HEK293 (cell line): ENCODE measurements around the gene TULP1.

Source experiments
- CTCF ChIA-PET: fragments of 350-600 bp; formaldehyde crosslinking; extraction: SDS; loops from one replicate; lab custom pipeline; 2021; ENCODE audit warnings: antibody characterized with exemption; lab: Yijun Ruan, JAX
- POLR2A ChIA-PET: fragments of 300-600 bp; formaldehyde crosslinking; extraction: SDS; loops from one replicate; lab custom pipeline; 2020; ENCODE audit warnings: antibody characterized with exemption, inconsistent platforms; lab: Yijun Ruan, JAX
- H3K27ac ChIP-seq: fragments of 200-500 bp; sonication (Bioruptor generic); 2 replicates; pipeline ENCODE4 v1.5.1; 2014; ENCODE audit warnings: low read depth, low read length, control low read depth, inconsistent platforms; ENCODE audit errors: extremely low read depth
- H3K36me3 ChIP-seq, 2 experiments: fragments of 200-500 bp in 1 of 2; sonication (Bioruptor generic) in 1 of 2; 1 replicate in 1 of 2; 2 replicates in 1 of 2; pipeline ENCODE4 v1.5.1; 2014 to 2017; ENCODE audit warnings: inconsistent platforms in 2 of 2, low read length in 2 of 2; ENCODE audit not compliant: control insufficient read depth in 2 of 2, insufficient read depth in 1 of 2
- H3K4me1 ChIP-seq: fragments of 200-500 bp; sonication (Bioruptor generic); 2 replicates; pipeline ENCODE4 v1.5.1; 2014; ENCODE audit warnings: mild to moderate bottlenecking, low read length, inconsistent platforms; ENCODE audit not compliant: control insufficient read depth, insufficient read depth
- H3K4me3 ChIP-seq: 2 replicates; pipeline ENCODE4 v1.5.1; 2011; ENCODE audit warnings: low read depth, mild to moderate bottlenecking, control low read depth, low read length, moderate library complexity
- H3K9me3 ChIP-seq: fragments of 200-500 bp; sonication (Bioruptor generic); 2 replicates; pipeline ENCODE4 v1.5.1; 2014; ENCODE audit warnings: low read depth, low read length, inconsistent platforms; ENCODE audit not compliant: control insufficient read depth, insufficient read depth
- GLIS2 ChIP-seq: fragments of 450-650 bp; formaldehyde crosslinking; IDR thresholded peaks from 2 replicates; pipeline ENCODE4 v1.5.1; 2016; ENCODE audit warnings: missing biosample characterization, missing genetic modification characterization
- HIC1 ChIP-seq: fragments of 450-650 bp; formaldehyde crosslinking; IDR thresholded peaks from 2 replicates; pipeline ENCODE4 v1.5.1; 2016; ENCODE audit warnings: missing biosample characterization, missing genetic modification characterization
- KLF1 ChIP-seq: fragments of 450-650 bp; formaldehyde crosslinking; IDR thresholded peaks from 2 replicates; pipeline ENCODE4 v1.5.1; 2016; ENCODE audit warnings: missing biosample characterization, missing genetic modification characterization
- KLF8 ChIP-seq: fragments of 450-650 bp; formaldehyde crosslinking; IDR thresholded peaks from 2 replicates; pipeline ENCODE4 v1.5.1; 2016; ENCODE audit warnings: missing biosample characterization, missing genetic modification characterization
- OSR2 ChIP-seq: fragments of 450-650 bp; formaldehyde crosslinking; IDR thresholded peaks from 2 replicates; pipeline ENCODE4 v1.5.1; 2016; ENCODE audit warnings: missing biosample characterization, missing genetic modification characterization
- SP3 ChIP-seq: fragments of 450-650 bp; formaldehyde crosslinking; IDR thresholded peaks from 2 replicates; pipeline ENCODE4 v1.5.1; 2016; ENCODE audit warnings: missing biosample characterization, missing genetic modification characterization
- TCF7L2 ChIP-seq: IDR thresholded peaks from 2 replicates; pipeline ENCODE4 v1.6.1; 2011; ENCODE audit warnings: low read depth, mild to moderate bottlenecking, inconsistent platforms, low read length, moderate library complexity, borderline replicate concordance
- ZBTB10 ChIP-seq: fragments of 450-650 bp; formaldehyde crosslinking; IDR thresholded peaks from 2 replicates; pipeline ENCODE4 v1.5.1; 2016; ENCODE audit warnings: missing biosample characterization, missing genetic modification characterization
- ZBTB7A ChIP-seq: fragments of 450-650 bp; formaldehyde crosslinking; IDR thresholded peaks from 2 replicates; pipeline ENCODE4 v1.5.1; 2016; ENCODE audit warnings: low read depth, missing biosample characterization, missing genetic modification characterization
- ZBTB8A ChIP-seq: fragments of 450-650 bp; formaldehyde crosslinking; IDR thresholded peaks from 2 replicates; pipeline ENCODE4 v1.5.1; 2016; ENCODE audit warnings: missing biosample characterization, missing genetic modification characterization
- ZNF10 ChIP-seq: fragments of 450-650 bp; formaldehyde crosslinking; IDR thresholded peaks from 2 replicates; pipeline ENCODE4 v1.5.1; 2017; ENCODE audit warnings: missing biosample characterization, missing genetic modification characterization
- ZNF114 ChIP-seq: fragments of 450-650 bp; formaldehyde crosslinking; IDR thresholded peaks from 2 replicates; pipeline ENCODE4 v1.5.0; 2017; ENCODE audit warnings: missing biosample characterization, missing genetic modification characterization
- ZNF335 ChIP-seq: fragments of 450-650 bp; formaldehyde crosslinking; conservative IDR thresholded peaks from 2 replicates; pipeline ENCODE4 v1.5.1; 2016; ENCODE audit warnings: missing biosample characterization, missing genetic modification characterization
- ZNF398 ChIP-seq: fragments of 450-650 bp; formaldehyde crosslinking; IDR thresholded peaks from 2 replicates; pipeline ENCODE4 v1.5.1; 2017; ENCODE audit warnings: missing biosample characterization, missing genetic modification characterization
- ZNF449 ChIP-seq: fragments of 450-650 bp; formaldehyde crosslinking; IDR thresholded peaks from 2 replicates; pipeline ENCODE4 v1.5.1; 2017; ENCODE audit warnings: missing biosample characterization, mild to moderate bottlenecking, missing genetic modification characterization, moderate library complexity
- ZNF549 ChIP-seq: fragments of 450-650 bp; IDR thresholded peaks from 2 replicates; pipeline ENCODE4 v1.5.1; 2018; ENCODE audit warnings: missing biosample characterization, missing genetic modification characterization, mild to moderate bottlenecking, inconsistent platforms, moderate library complexity
- ZNF600 ChIP-seq: fragments of 450-650 bp; formaldehyde crosslinking; IDR thresholded peaks from 2 replicates; pipeline ENCODE4 v1.5.1; 2016; ENCODE audit warnings: missing biosample characterization, missing genetic modification characterization
- ZNF658 ChIP-seq: fragments of 450-650 bp; formaldehyde crosslinking; IDR thresholded peaks from 2 replicates; pipeline ENCODE4; 2016; ENCODE audit warnings: missing biosample characterization, missing genetic modification characterization
- ZNF692 ChIP-seq: fragments of 450-650 bp; formaldehyde crosslinking; IDR thresholded peaks from 2 replicates; pipeline ENCODE4 v1.5.1; 2016; ENCODE audit warnings: missing biosample characterization, missing genetic modification characterization

The TULP1 gene

GRCh38 chr6:35498422-35499067 lies 14.2 kb downstream of the TULP1 start:
- peaks cover 3% of the 10 kb centered on the region for H3K4me1 ChIP-seq
- POLR2A ChIA-PET, result interaction anchor here (0.6 to 4.3 kb wide), 3 partner anchors 11 to 30 kb away, joined by 3 to 40 read pairs (median 24); partner anchors contain the start of gene RPL10A
- peak; percentile 26; the same call in 1 of the 2 replicates for TF ChIP-seq GLIS2 (tag by site-specific recombination)
- no peak for TF ChIP-seq KLF8 (tag by site-specific recombination)
- peak; percentile 82; the same call in 1 of the 2 replicates for TF ChIP-seq ZNF10 (tag by site-specific recombination)
- no peak overlapping the region for H3K4me3 ChIP-seq
- H3K27ac ChIP-seq, result no peak overlapping the region
- CTCF ChIA-PET, result interaction anchor here (0.7 kb wide), 1 partner anchor 30 kb away, joined by 3 read pairs; no protein-coding TSS in a partner anchor
- peaks cover 0 to 1% of the 10 kb centered on the region in 2 experiments; a peak in 1 of 3 replicates for H3K36me3 ChIP-seq
- H3K9me3 ChIP-seq, result no peaks in the 10 kb centered on the region

GRCh38 chr6:35497571-35498421 lies 14.9 kb downstream of the TULP1 start:
- Histone ChIP-seq H3K36me3 (peaks cover 0 to 4% of the 10 kb centered on the region in 2 experiments; a peak in 1 of 3 replicates), H3K4me3 (peak overlapping the region; percentile 73), H3K4me1 (peaks cover 3% of the 10 kb centered on the region), H3K27ac (peak overlapping the region; percentile 66; the same call in 1 of the 2 replicates), H3K9me3 (no peaks in the 10 kb centered on the region)
- ChIA-PET CTCF (interaction anchor here (0.6 to 1.2 kb wide), 5 partner anchors 11 to 52 kb away, joined by 3 to 8 read pairs (median 3); no protein-coding TSS in a partner anchor), POLR2A (interaction anchor here (0.6 to 4.3 kb wide), 8 partner anchors 10 to 230 kb away, joined by 3 to 40 read pairs (median 4); partner anchors contain the start of gene RPL10A)
- TF ChIP-seq SP3 (tag by site-specific recombination) (no peak), ZNF449 (tag by site-specific recombination) (no peak), ZNF398 (tag by site-specific recombination) (peak; percentile 43; the same call in 1 of the 2 replicates), KLF8 (tag by site-specific recombination) (peak; percentile 44; the same call in 1 of the 2 replicates), ZNF658 (tag by site-specific recombination) (no peak), KLF1 (tag by site-specific recombination) (0 out of 2 replicates have a peak, but pooled peaks have one; percentile 16), ZBTB10 (tag by site-specific recombination) (0 out of 2 replicates have a peak, but pooled peaks have one; percentile 25), GLIS2 (tag by site-specific recombination) (peak; percentile 34; the same call in 1 of the 2 replicates), ZBTB7A (tag by site-specific recombination) (no peak), ZBTB8A (tag by site-specific recombination) (peak; percentile 60), OSR2 (tag by site-specific recombination) (peak; percentile 52), ZNF600 (tag by site-specific recombination) (0 out of 2 replicates have a peak, but pooled peaks have one; percentile 23), ZNF549 (tag by site-specific recombination) (no peak), ZNF335 (tag by site-specific recombination) (peak; percentile 63), ZNF114 (tag by site-specific recombination) (no peak), ZNF692 (no peak; the same call in 1 of the 2 replicates), TCF7L2 (no peak), HIC1 (tag by site-specific recombination) (0 out of 2 replicates have a peak, but pooled peaks have one; percentile 12)
